GM23338 (cell line): ENCODE results near the gene BRD2. TPM values are rescaled to one million over a fixed set of nuclear protein-coding genes. Genes with fewer than 3 reads are reported as not detected.

Experiments
- ATAC-seq: fragments of 200-7000 bp; cut with Tn5 transposase; 3 replicates; pipeline ENCODE4 v1.9.1; 2020
- DNase-seq: peaks from one replicate; pipeline ENCODE4 v3.0.0-alpha.2; 2015; ENCODE audit warnings: low spot score
- H2AFZ ChIP-seq: fragments of 200-600 bp; sonication (generic); 2 replicates; pipeline ENCODE4 v1.8.0; 2016; ENCODE audit warnings: antibody characterized with exemption, mild to moderate bottlenecking, moderate library complexity
- H3F3A ChIP-seq: fragments of 200-600 bp; sonication (generic); replicated peaks from 2 replicates; pipeline ENCODE4 v1.8.0; 2017; ENCODE audit warnings: antibody characterized with exemption, mixed run types, low read depth
- H3K27ac ChIP-seq: fragments of 200-600 bp; sonication (generic); 2 replicates; pipeline ENCODE4 v1.6.1; 2016; ENCODE audit warnings: low read depth
- H3K27me3 ChIP-seq: fragments of 200-600 bp; sonication (generic); 2 replicates; pipeline ENCODE4 v1.8.0; 2016; ENCODE audit warnings: mild to moderate bottlenecking, mixed run types, moderate library complexity; ENCODE audit not compliant: insufficient read depth
- H3K36me3 ChIP-seq: fragments of 200-600 bp; sonication (generic); 2 replicates; pipeline ENCODE4 v1.8.0; 2016; ENCODE audit warnings: mild to moderate bottlenecking; ENCODE audit not compliant: insufficient read depth
- H3K4me1 ChIP-seq: fragments of 200-600 bp; sonication (generic); 2 replicates; pipeline ENCODE4 v1.8.0; 2016; ENCODE audit warnings: mild to moderate bottlenecking, moderate library complexity; ENCODE audit not compliant: insufficient read depth
- H3K4me2 ChIP-seq: fragments of 200-600 bp; sonication (generic); 2 replicates; pipeline ENCODE4 v1.7.1; 2017; ENCODE audit warnings: mixed run types
- H3K4me3 ChIP-seq: fragments of 200-600 bp; sonication (generic); 2 replicates; pipeline ENCODE4 v1.6.1; 2016; ENCODE audit warnings: mixed run types
- H3K79me2 ChIP-seq: fragments of 200-600 bp; sonication (generic); replicated peaks from 2 replicates; pipeline ENCODE4 v1.8.0; 2017; ENCODE audit warnings: mild to moderate bottlenecking; ENCODE audit not compliant: insufficient read depth
- H3K9me2 ChIP-seq: fragments of 200-600 bp; sonication (generic); 2 replicates; pipeline ENCODE4 v1.8.0; 2017; ENCODE audit not compliant: insufficient read depth
- H4K20me1 ChIP-seq: fragments of 200-600 bp; sonication (generic); replicated peaks from 2 replicates; pipeline ENCODE4 v1.8.0; 2017; ENCODE audit warnings: mild to moderate bottlenecking; ENCODE audit not compliant: insufficient read depth
- H3K27ac Mint-ChIP-seq: 2 replicates; pipeline ENCODE4 v1.8.0; 2020; ENCODE audit warnings: inconsistent platforms, mild to moderate bottlenecking, moderate library complexity, mixed read lengths
- H3K27me3 Mint-ChIP-seq: 3 replicates; pipeline ENCODE4 v1.8.0; 2022; ENCODE audit warnings: low read depth, mild to moderate bottlenecking, moderate library complexity, mixed read lengths, inconsistent platforms; ENCODE audit not compliant: insufficient read depth, poor library complexity
- H3K36me3 Mint-ChIP-seq: 3 replicates; pipeline ENCODE4 v1.8.0; 2021; ENCODE audit warnings: low read depth, mild to moderate bottlenecking, inconsistent platforms, moderate library complexity, mixed read lengths
- H3K4me1 Mint-ChIP-seq: 3 replicates; pipeline ENCODE4 v1.8.0; 2020; ENCODE audit warnings: mild to moderate bottlenecking, inconsistent platforms, mixed read lengths
- H3K4me3 Mint-ChIP-seq: 3 replicates; pipeline ENCODE4 v1.8.0; 2021; ENCODE audit warnings: moderate library complexity, mild to moderate bottlenecking, inconsistent platforms, mixed read lengths
- H3K9me3 Mint-ChIP-seq: 3 replicates; pipeline ENCODE4 v1.8.0; 2020; ENCODE audit warnings: moderate library complexity, mild to moderate bottlenecking, inconsistent platforms, mixed read lengths
- NANOG ChIP-seq: IDR thresholded peaks from 2 replicates; pipeline ENCODE4 v1.6.1; 2016; ENCODE audit warnings: antibody characterized with exemption, borderline replicate concordance
- ZNF462 ChIP-seq: fragments of 250-450 bp; sonication (Bioruptor Pico); IDR thresholded peaks from 2 replicates; pipeline ENCODE4 v1.5.0; 2020; ENCODE audit warnings: mild to moderate bottlenecking, moderate library complexity
- polyA plus RNA-seq: library from polyadenylated mRNA; unstranded; fragments of >200 nt; fragmentation: Nextera tagmentation; extraction: Ambion mirVana; gene quantifications from 2 replicates; pipeline ENCODE4 v1.2.1, GENCODE V29; 2016
- total RNA-seq: library from RNA; depleted of rRNA; stranded (reverse); fragments of >200 nt; shearing (Covaris generic); gene quantifications from 2 replicates; pipeline ENCODE4 v1.2.3, GENCODE V29; 2014
- TF ChIP-seq, protein P1 (sequence below), 2 experiments: fragments of 200-600 bp in 1 of 2; sonication (generic) in 1 of 2; conservative IDR thresholded peaks; 2 replicates each; pipeline versions ENCODE4 v1.5.1 to v1.6.1; 2016 to 2017; ENCODE audit warnings: antibody characterized with exemption in 2 of 2, low read depth in 2 of 2, mild to moderate bottlenecking in 2 of 2, moderate library complexity in 1 of 2

The BRD2 gene
- total and polyA plus RNA-seq, 2 experiments from 2014 or later = 84.9 to 169 TPM

DNA sequence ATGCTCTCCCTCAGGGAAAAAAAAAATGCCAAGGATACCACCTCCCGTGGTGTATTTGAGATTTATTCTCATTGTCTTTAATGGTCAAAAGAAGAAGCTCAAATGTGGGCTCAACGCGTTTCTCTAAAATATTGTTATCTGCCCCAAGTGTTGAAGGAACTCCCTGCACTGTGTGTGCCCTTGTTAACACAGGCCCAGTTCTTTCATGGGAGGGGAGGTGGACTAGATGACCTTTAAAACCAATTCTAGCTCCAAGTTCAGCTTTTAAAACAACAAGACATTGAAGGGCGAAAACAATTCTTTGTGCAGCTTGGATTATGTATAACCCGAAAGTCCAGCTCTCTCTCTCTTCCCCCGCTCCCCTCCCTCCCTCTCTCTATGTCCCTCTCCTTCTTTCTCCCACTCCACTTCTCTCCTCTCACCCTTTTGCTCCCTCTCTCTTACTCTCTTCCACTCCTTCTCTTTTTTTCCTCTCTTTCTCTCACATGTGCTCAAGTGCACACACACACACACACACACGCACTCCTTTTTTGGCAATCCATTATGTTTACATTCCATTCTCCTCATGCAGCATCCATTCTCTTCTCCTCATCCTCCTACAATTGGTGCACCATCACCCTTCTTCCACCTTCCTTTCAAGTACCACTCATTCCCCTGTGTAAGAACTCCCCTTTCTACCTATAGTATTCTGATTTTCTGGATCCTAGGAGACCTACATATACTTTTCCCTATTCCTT lies 36.1 kb upstream of the BRD2 start:
- Histone ChIP-seq H2AFZ (no peak overlapping the region), H3K27ac (no peak overlapping the region), H3K9me2 (no peaks in the 10 kb centered on the region), H3K4me1 (no peaks in the 10 kb centered on the region), H3K79me2 (no peaks in the 10 kb centered on the region), H3K4me2 (no peak overlapping the region), H3K4me3 (no peak overlapping the region), H4K20me1 (no peaks in the 10 kb centered on the region), H3K36me3 (no peaks in the 10 kb centered on the region), H3F3A (no peaks in the 10 kb centered on the region), H3K27me3 (no peaks in the 10 kb centered on the region)
- Mint-ChIP-seq H3K4me3 (no peak overlapping the region), H3K36me3 (no peaks in the 10 kb centered on the region), H3K4me1 (no peaks in the 10 kb centered on the region), H3K27me3 (no peaks in the 10 kb centered on the region), H3K9me3 (no peaks in the 10 kb centered on the region), H3K27ac (no peak overlapping the region)
- TF ChIP-seq NANOG = no peak
- no peak for ATAC-seq
- DNase-seq = no peak

DNA sequence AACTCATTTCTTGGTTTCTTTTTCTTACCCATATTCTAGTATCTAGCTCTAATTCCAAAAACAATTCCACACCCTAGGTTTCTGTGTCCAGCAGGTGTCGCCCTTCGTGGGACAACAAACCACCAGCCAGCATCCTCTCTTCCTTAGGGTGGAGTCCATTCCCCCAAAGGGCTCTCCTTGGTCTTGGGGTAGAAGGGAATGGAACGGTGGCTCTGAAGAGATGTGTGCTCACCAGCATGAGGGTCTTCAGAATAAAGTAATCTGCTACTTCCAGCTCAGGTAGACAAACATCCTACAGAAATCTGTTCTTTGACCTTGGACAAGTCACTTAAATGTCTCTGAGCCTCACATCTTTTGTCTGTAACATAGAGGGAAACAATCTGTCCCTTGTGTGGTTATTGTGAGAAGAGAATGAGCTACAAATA lies 34.7 kb upstream of the BRD2 start:
- H3K4me2 ChIP-seq = no peak overlapping the region
- no peaks in the 10 kb centered on the region for H3F3A ChIP-seq
- Mint-ChIP-seq H3K4me1 (no peaks in the 10 kb centered on the region), H3K27me3 (peaks cover 4% of the 10 kb centered on the region), H3K27ac (no peak overlapping the region), H3K36me3 (no peaks in the 10 kb centered on the region), H3K4me3 (no peak overlapping the region), H3K9me3 (no peaks in the 10 kb centered on the region)
- no peaks in the 10 kb centered on the region for H4K20me1 ChIP-seq
- H3K4me1 ChIP-seq = no peaks in the 10 kb centered on the region
- TF ChIP-seq NANOG = no peak
- no peak for TF ChIP-seq ZNF462 (CRISPR knock-in tag)
- TF ChIP-seq, protein P1, sequence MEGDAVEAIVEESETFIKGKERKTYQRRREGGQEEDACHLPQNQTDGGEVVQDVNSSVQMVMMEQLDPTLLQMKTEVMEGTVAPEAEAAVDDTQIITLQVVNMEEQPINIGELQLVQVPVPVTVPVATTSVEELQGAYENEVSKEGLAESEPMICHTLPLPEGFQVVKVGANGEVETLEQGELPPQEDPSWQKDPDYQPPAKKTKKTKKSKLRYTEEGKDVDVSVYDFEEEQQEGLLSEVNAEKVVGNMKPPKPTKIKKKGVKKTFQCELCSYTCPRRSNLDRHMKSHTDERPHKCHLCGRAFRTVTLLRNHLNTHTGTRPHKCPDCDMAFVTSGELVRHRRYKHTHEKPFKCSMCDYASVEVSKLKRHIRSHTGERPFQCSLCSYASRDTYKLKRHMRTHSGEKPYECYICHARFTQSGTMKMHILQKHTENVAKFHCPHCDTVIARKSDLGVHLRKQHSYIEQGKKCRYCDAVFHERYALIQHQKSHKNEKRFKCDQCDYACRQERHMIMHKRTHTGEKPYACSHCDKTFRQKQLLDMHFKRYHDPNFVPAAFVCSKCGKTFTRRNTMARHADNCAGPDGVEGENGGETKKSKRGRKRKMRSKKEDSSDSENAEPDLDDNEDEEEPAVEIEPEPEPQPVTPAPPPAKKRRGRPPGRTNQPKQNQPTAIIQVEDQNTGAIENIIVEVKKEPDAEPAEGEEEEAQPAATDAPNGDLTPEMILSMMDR (conservative IDR thresholded peaks at IDR 0.05; ENCODE audit: low read depth in 2 of 2) = peak; percentile 91 to 96
- peak; percentile 93 for ATAC-seq
- no peaks in the 10 kb centered on the region for H3K27me3 ChIP-seq
- no peaks in the 10 kb centered on the region for H3K79me2 ChIP-seq
- H3K9me2 ChIP-seq = no peaks in the 10 kb centered on the region
- peak; percentile 90 for DNase-seq
- H3K27ac ChIP-seq = no peak overlapping the region
- no peak overlapping the region for H2AFZ ChIP-seq
- no peak overlapping the region for H3K4me3 ChIP-seq
- no peaks in the 10 kb centered on the region for H3K36me3 ChIP-seq
